ENCODE results near the gene ZC3H13. TPM values are rescaled to one million over a fixed set of nuclear protein-coding genes. Genes with fewer than 3 reads are reported as not detected.

Gene ZC3H13
- total RNA-seq, 1 donor from 2014 or later = 44.9 TPM

GRCh38 chr13:45936621-45937020 lies 115.9 kb downstream of the ZC3H13 start:
- Mint-ChIP-seq H3K4me1 (ENCODE audit: unreplicated experiment) (peaks cover 3% of the 10 kb centered on the region), H3K27me3 (ENCODE audit: unreplicated experiment) (peaks cover 8% of the 10 kb centered on the region), H3K4me3 (ENCODE audit: unreplicated experiment) (no peak overlapping the region), H3K36me3 (ENCODE audit: low read depth, unreplicated experiment) (no peaks in the 10 kb centered on the region), H3K9me3 (ENCODE audit: unreplicated experiment) (no peaks in the 10 kb centered on the region), H3K27ac (ENCODE audit: unreplicated experiment) (no peak overlapping the region)
- no peak for DNase-seq (ENCODE audit: low spot score)
- no peak for TF ChIP-seq CTCF (IDR thresholded peaks at IDR 0.05; ENCODE audit: unreplicated experiment)

GRCh38 chr13:45934283-45934682 lies 118.3 kb downstream of the ZC3H13 start:
- DNase-seq (ENCODE audit: low spot score) = no peak
- no peaks in the 10 kb centered on the region for H3K9me3 Mint-ChIP-seq (ENCODE audit: unreplicated experiment)
- peaks cover 7% of the 10 kb centered on the region for H3K27me3 Mint-ChIP-seq (ENCODE audit: unreplicated experiment)
- peaks cover 3% of the 10 kb centered on the region for H3K4me1 Mint-ChIP-seq (ENCODE audit: unreplicated experiment)
- no peak for TF ChIP-seq CTCF (IDR thresholded peaks at IDR 0.05; ENCODE audit: unreplicated experiment)
- H3K36me3 Mint-ChIP-seq (ENCODE audit: low read depth, unreplicated experiment) = no peaks in the 10 kb centered on the region
- no peak overlapping the region for H3K4me3 Mint-ChIP-seq (ENCODE audit: unreplicated experiment)
- H3K27ac Mint-ChIP-seq (ENCODE audit: unreplicated experiment) = no peak overlapping the region

GRCh38 chr13:45933203-45933908 lies 119.2 kb downstream of the ZC3H13 start:
- no peaks in the 10 kb centered on the region for H3K36me3 Mint-ChIP-seq (ENCODE audit: low read depth, unreplicated experiment)
- peaks cover 7% of the 10 kb centered on the region for H3K27me3 Mint-ChIP-seq (ENCODE audit: unreplicated experiment)
- H3K4me3 Mint-ChIP-seq (ENCODE audit: unreplicated experiment) = no peak overlapping the region
- no peak for DNase-seq (ENCODE audit: low spot score)
- TF ChIP-seq CTCF (IDR thresholded peaks at IDR 0.05; ENCODE audit: unreplicated experiment) = no peak
- H3K9me3 Mint-ChIP-seq (ENCODE audit: unreplicated experiment) = no peaks in the 10 kb centered on the region
- peaks cover 3% of the 10 kb centered on the region for H3K4me1 Mint-ChIP-seq (ENCODE audit: unreplicated experiment)
- H3K27ac Mint-ChIP-seq (ENCODE audit: unreplicated experiment) = no peak overlapping the region

- TF ChIP-seq CTCF (IDR thresholded peaks at IDR 0.05; ENCODE audit: unreplicated experiment) = no peak
- peaks cover 3% of the 10 kb centered on the region for H3K4me1 Mint-ChIP-seq (ENCODE audit: unreplicated experiment)
- no peaks in the 10 kb centered on the region for H3K36me3 Mint-ChIP-seq (ENCODE audit: low read depth, unreplicated experiment)
- no peaks in the 10 kb centered on the region for H3K9me3 Mint-ChIP-seq (ENCODE audit: unreplicated experiment)
- H3K27ac Mint-ChIP-seq (ENCODE audit: unreplicated experiment) = no peak overlapping the region
- no peak for DNase-seq (ENCODE audit: low spot score)
- no peak overlapping the region for H3K4me3 Mint-ChIP-seq (ENCODE audit: unreplicated experiment)
- H3K27me3 Mint-ChIP-seq (ENCODE audit: unreplicated experiment) = peaks cover 7% of the 10 kb centered on the region
Measured at GRCh38 chr13:45932676-45933075, 119.9 kb downstream of the ZC3H13 start.

- H3K27me3 Mint-ChIP-seq (ENCODE audit: unreplicated experiment) = peaks cover 7% of the 10 kb centered on the region
- no peaks in the 10 kb centered on the region for H3K36me3 Mint-ChIP-seq (ENCODE audit: low read depth, unreplicated experiment)
- H3K9me3 Mint-ChIP-seq (ENCODE audit: unreplicated experiment) = no peaks in the 10 kb centered on the region
- peaks cover 3% of the 10 kb centered on the region for H3K4me1 Mint-ChIP-seq (ENCODE audit: unreplicated experiment)
- H3K27ac Mint-ChIP-seq (ENCODE audit: unreplicated experiment) = no peak overlapping the region
- no peak overlapping the region for H3K4me3 Mint-ChIP-seq (ENCODE audit: unreplicated experiment)
- no peak for TF ChIP-seq CTCF (IDR thresholded peaks at IDR 0.05; ENCODE audit: unreplicated experiment)
- no peak for DNase-seq (ENCODE audit: low spot score)
Measured at GRCh38 chr13:45932172-45932571, 120.4 kb downstream of the ZC3H13 start.
